A549 (cell line): ENCODE measurements around the gene TIGIT. TPM values are rescaled to one million over a fixed set of nuclear protein-coding genes. Genes with fewer than 3 reads are reported as not detected.
"Not testable (repeated sequence)": the region's sequence is repeated elsewhere in the genome, so short reads cannot be mapped to it uniquely, and the experiment has no call there.

Experiments
- ATAC-seq, 2 experiments: fragments of 200-7000 bp in 1 of 2; fragments of >200 bp in 1 of 2; cut with Nextera tagmentation in 1 of 2; cut with Tn5 transposase in 1 of 2; 3 replicates each; pipeline versions ENCODE4 v1.8.0 to v1.9.1; 2018 to 2020; ENCODE audit warnings: mild to moderate bottlenecking in 1 of 2, moderate library complexity in 1 of 2
- CTCF ChIA-PET: fragments of 300-600 bp; sonication (Branson Sonifier 250); formaldehyde crosslinking; extraction: SDS; loops from one replicate; lab custom pipeline; 2021; ENCODE audit warnings: antibody characterized with exemption, inconsistent platforms; lab: Yijun Ruan, JAX
- POLR2A ChIA-PET: fragments of 350-600 bp; formaldehyde crosslinking; extraction: SDS; loops from one replicate; lab custom pipeline; 2021; ENCODE audit warnings: antibody characterized with exemption, inconsistent platforms; lab: Yijun Ruan, JAX
- DNase-seq, 2 experiments: peaks; one replicate each; pipeline versions ENCODE4 v3.0.0 to v3.0.0-alpha.2; 2011 to 2016; ENCODE audit warnings: low read depth in 1 of 2, low spot score in 1 of 2
- FAIRE-seq: peaks from 2 replicates; lab custom pipeline; 2011; peaks lifted over from hg19 to GRCh38; lab: Jason Lieb, UNC
- H3K27ac ChIP-seq, 2 experiments: fragments of >200 bp; sonication (Bioruptor Twin); formaldehyde crosslinking; 3 replicates each; pipeline ENCODE4 v1.5.1; 2016 to 2017
- H3K4me1 ChIP-seq: fragments of >200 bp; sonication (Bioruptor Twin); formaldehyde crosslinking; 3 replicates; pipeline ENCODE4 v1.6.1; 2016
- H3K4me2 ChIP-seq: fragments of >200 bp; sonication (Bioruptor Twin); formaldehyde crosslinking; 3 replicates; pipeline ENCODE4 v1.6.1; 2016
- H3K4me3 ChIP-seq: fragments of >200 bp; sonication (Bioruptor Twin); formaldehyde crosslinking; 3 replicates; pipeline ENCODE4 v1.5.1; 2016
- H3K9me3 ChIP-seq: fragments of >200 bp; sonication (Bioruptor Twin); formaldehyde crosslinking; 3 replicates; pipeline ENCODE4 v1.6.1; 2016
- ATOH8 ChIP-seq: fragments of 250-450 bp; sonication (Bioruptor Pico); IDR thresholded peaks from 2 replicates; pipeline ENCODE4 v1.5.0; 2020; ENCODE audit warnings: low read depth, mild to moderate bottlenecking, moderate library complexity
- BHLHE40 ChIP-seq: IDR thresholded peaks from 2 replicates; pipeline ENCODE4 v1.6.1; 2012; ENCODE audit warnings: low read depth, low read length, inconsistent platforms
- CBX8 ChIP-seq: fragments of 200-600 bp; sonication (generic); IDR thresholded peaks from 2 replicates; pipeline ENCODE4 v1.6.1; 2016
- CEBPB ChIP-seq, 2 experiments: fragments of >200 bp in 1 of 2; sonication (Bioruptor Twin) in 1 of 2; formaldehyde crosslinking in 1 of 2; IDR thresholded peaks; 2 replicates each; pipeline ENCODE4 v1.6.1; 2012 to 2016
- CHD2 ChIP-seq: fragments of 150-350 bp; IDR thresholded peaks from 2 replicates; pipeline ENCODE4 v1.6.1; 2014; ENCODE audit warnings: low read length; ENCODE audit not compliant: partially characterized antibody
- EHF ChIP-seq: fragments of 250-450 bp; sonication (Bioruptor Pico); IDR thresholded peaks from 2 replicates; pipeline ENCODE4 v1.5.0; 2020; ENCODE audit warnings: mild to moderate bottlenecking
- FOSB ChIP-seq: fragments of 250-450 bp; sonication (Bioruptor Pico); IDR thresholded peaks from 2 replicates; pipeline ENCODE4 v1.5.0; 2020; ENCODE audit warnings: mild to moderate bottlenecking, moderate library complexity
- FOSL2 ChIP-seq, 2 experiments: fragments of 450-650 bp in 1 of 2; fragments of >200 bp in 1 of 2; sonication (Bioruptor Twin) in 1 of 2; formaldehyde crosslinking; IDR thresholded peaks; 2 replicates each; pipeline versions ENCODE4 v1.5.0 to v1.6.1; 2016 to 2020; ENCODE audit warnings: mild to moderate bottlenecking in 1 of 2, moderate library complexity in 1 of 2
- FOXS1 ChIP-seq: fragments of 250-450 bp; sonication (Bioruptor Pico); IDR thresholded peaks from 2 replicates; pipeline ENCODE4 v1.5.0; 2020; ENCODE audit warnings: mild to moderate bottlenecking, moderate library complexity
- HOXA7 ChIP-seq: fragments of 250-450 bp; sonication (Bioruptor Pico); IDR thresholded peaks from 2 replicates; pipeline ENCODE4 v1.5.0; 2020; ENCODE audit warnings: mild to moderate bottlenecking, moderate library complexity
- HOXB5 ChIP-seq: fragments of 250-450 bp; sonication (Bioruptor Pico); IDR thresholded peaks from 2 replicates; pipeline ENCODE4 v1.5.0; 2020; ENCODE audit warnings: mild to moderate bottlenecking, moderate library complexity
- JUNB ChIP-seq: fragments of >200 bp; sonication (Bioruptor Twin); formaldehyde crosslinking; IDR thresholded peaks from 2 replicates; pipeline ENCODE4 v1.6.1; 2016
- KDM5A ChIP-seq: fragments of 200-600 bp; sonication (generic); IDR thresholded peaks from 2 replicates; pipeline ENCODE4 v1.6.1; 2016; ENCODE audit warnings: antibody characterized with exemption, mild to moderate bottlenecking
- MAFK ChIP-seq: fragments of 450-650 bp; IDR thresholded peaks from 2 replicates; pipeline ENCODE4 v1.6.1; 2014; ENCODE audit not compliant: partially characterized antibody
- MAX ChIP-seq: IDR thresholded peaks from 2 replicates; pipeline ENCODE4 v1.6.1; 2012
- MYC ChIP-seq: IDR thresholded peaks from 2 replicates; pipeline ENCODE4 v1.6.1; 2012; ENCODE audit warnings: mild to moderate bottlenecking, inconsistent platforms, low read length, improper control_type of control experiment, borderline replicate concordance
- NFE2L2 ChIP-seq: fragments of 150-350 bp; conservative IDR thresholded peaks from 2 replicates; pipeline ENCODE4 v1.6.1; 2014; ENCODE audit warnings: low read length
- NPAS2 ChIP-seq: fragments of 250-450 bp; sonication (Bioruptor Pico); IDR thresholded peaks from 2 replicates; pipeline ENCODE4 v1.8.0; 2022; ENCODE audit warnings: mild to moderate bottlenecking, moderate library complexity, borderline replicate concordance
- NR3C1 ChIP-seq: fragments of >200 bp; sonication (Bioruptor Twin); formaldehyde crosslinking; IDR thresholded peaks from 3 replicates; pipeline ENCODE4 v1.6.1; 2017
- RAD21 ChIP-seq, 2 experiments: fragments of >200 bp in 1 of 2; sonication (Bioruptor Twin) in 1 of 2; formaldehyde crosslinking in 1 of 2; IDR thresholded peaks in 1 of 2; conservative IDR thresholded peaks in 1 of 2; 2 replicates in 1 of 2; 3 replicates in 1 of 2; pipeline ENCODE4 v1.6.1; 2012 to 2018; ENCODE audit warnings: inconsistent platforms in 1 of 2
- RCOR1 ChIP-seq: fragments of 150-350 bp; IDR thresholded peaks from 2 replicates; pipeline ENCODE4 v1.6.1; 2014; ENCODE audit warnings: antibody characterized with exemption, low read length, low read depth
- RNF2 ChIP-seq: fragments of 200-600 bp; sonication (generic); IDR thresholded peaks from 2 replicates; pipeline ENCODE4 v1.6.1; 2016; ENCODE audit warnings: low read depth, mild to moderate bottlenecking, antibody characterized with exemption, moderate library complexity, borderline replicate concordance
- ZC3H11A ChIP-seq: fragments of 450-650 bp; IDR thresholded peaks from 2 replicates; pipeline ENCODE4 v1.6.1; 2014; ENCODE audit warnings: antibody characterized with exemption, mild to moderate bottlenecking
- ZFP36 ChIP-seq: fragments of 450-650 bp; IDR thresholded peaks from 2 replicates; pipeline ENCODE4 v1.6.1; 2014; ENCODE audit warnings: borderline replicate concordance; ENCODE audit not compliant: partially characterized antibody
- ZNF302 ChIP-seq: fragments of 250-450 bp; sonication (Bioruptor Pico); IDR thresholded peaks from 2 replicates; pipeline ENCODE4 v1.9.0; 2021; ENCODE audit warnings: inconsistent platforms, mild to moderate bottlenecking, moderate library complexity
- WGBS: methylation state at CpG from one replicate; pipeline ENCODE4 v1.1.6; 2017; ENCODE audit errors: missing lambda C conversion rate; 5-methylcytosine and 5-hydroxymethylcytosine counted together
- polyA plus RNA-seq, 4 experiments: library from polyadenylated mRNA; depleted of rRNA in 3 of 4; stranded (reverse); fragments of >200 nt; fragmentation: RNase III in 1 of 4; extraction: RNeasy Plus Mini Kit Qiagen cat#74134 plus additional on column Dnase treatment in 1 of 4; gene quantifications; 2 replicates in 3 of 4; 3 replicates in 1 of 4; pipeline ENCODE4 v1.2.3, GENCODE V29; 2011 to 2017
- TF ChIP-seq, protein P1 (sequence below): IDR thresholded peaks from 2 replicates; pipeline ENCODE4 v1.6.1; 2012

TIGIT gene
- polyA plus RNA-seq, 2 of the 4 experiments (the other 2 are of a cell fraction): not detected

- CTCF ChIA-PET: no interaction called here
- no peak overlapping the region for H3K4me2 ChIP-seq
Measured at GRCh38 chr3:114270019-114270418, 23.8 kb upstream of the TIGIT start.

GRCh38 chr3:114272271-114272670 lies 21.6 kb upstream of the TIGIT start:
- no peak overlapping the region for H3K4me3 ChIP-seq
- H3K27ac ChIP-seq: no peak overlapping the region
- 4% methylated on average over 1 of the region's 1 CpG for WGBS
- TF ChIP-seq NPAS2: no peak
- no peak for TF ChIP-seq ATOH8 (CRISPR knock-in tag)
- TF ChIP-seq, protein P1, sequence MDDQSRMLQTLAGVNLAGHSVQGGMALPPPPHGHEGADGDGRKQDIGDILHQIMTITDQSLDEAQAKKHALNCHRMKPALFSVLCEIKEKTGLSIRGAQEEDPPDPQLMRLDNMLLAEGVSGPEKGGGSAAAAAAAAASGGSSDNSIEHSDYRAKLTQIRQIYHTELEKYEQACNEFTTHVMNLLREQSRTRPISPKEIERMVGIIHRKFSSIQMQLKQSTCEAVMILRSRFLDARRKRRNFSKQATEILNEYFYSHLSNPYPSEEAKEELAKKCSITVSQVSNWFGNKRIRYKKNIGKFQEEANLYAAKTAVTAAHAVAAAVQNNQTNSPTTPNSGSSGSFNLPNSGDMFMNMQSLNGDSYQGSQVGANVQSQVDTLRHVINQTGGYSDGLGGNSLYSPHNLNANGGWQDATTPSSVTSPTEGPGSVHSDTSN: no peak
- TF ChIP-seq ZC3H11A: no peak
- TF ChIP-seq HOXA7: no peak
- no peak for TF ChIP-seq HOXB5 (CRISPR knock-in tag)
- no peak for TF ChIP-seq FOSB (CRISPR knock-in tag)
- no peak for TF ChIP-seq CHD2
- TF ChIP-seq KDM5A: no peak
- no peak for TF ChIP-seq MYC
- TF ChIP-seq ZFP36: no peak
- TF ChIP-seq RAD21 (conservative IDR thresholded peaks at IDR 0.05 in 1 of 2, IDR thresholded peaks at IDR 0.05 in 1 of 2): no peak
- no peak for TF ChIP-seq FOXS1
- TF ChIP-seq FOSL2 (IDR thresholded peaks at IDR 0.05): no peak
- TF ChIP-seq FOSL2 (CRISPR knock-in tag; IDR thresholded peaks at IDR 0.05): no peak
- no peak for TF ChIP-seq RNF2
- TF ChIP-seq ZNF302 (CRISPR knock-in tag): no peak
- TF ChIP-seq CEBPB (IDR thresholded peaks at IDR 0.05): no peak
- no peak for FAIRE-seq
- ChIA-PET CTCF (no interaction called here), POLR2A (no interaction called here)
- H3K4me2 ChIP-seq: no peak overlapping the region
- no peak for DNase-seq
- peaks cover 25% of the 10 kb centered on the region for H3K9me3 ChIP-seq
- H3K4me1 ChIP-seq: peaks cover 6% of the 10 kb centered on the region; the same call in 1 of the 3 replicates
- no peak for ATAC-seq

More at GRCh38 chr3:114270019-114270418, 23.8 kb upstream of the TIGIT start:
- H3K4me3 ChIP-seq: no peak overlapping the region
- POLR2A ChIA-PET: no interaction called here
- no peak for TF ChIP-seq HOXA7
- no peak for TF ChIP-seq BHLHE40
- TF ChIP-seq JUNB: no peak
- no peak for TF ChIP-seq CEBPB (IDR thresholded peaks at IDR 0.05)
- TF ChIP-seq CHD2: no peak
- no peak for TF ChIP-seq MAX
- no peak for TF ChIP-seq EHF (CRISPR knock-in tag)
- no peak for TF ChIP-seq HOXB5 (CRISPR knock-in tag)
- TF ChIP-seq RNF2: no peak
- no peak for TF ChIP-seq NR3C1
- FAIRE-seq (no peak), ATAC-seq (no peak), DNase-seq (no peak)
- peaks cover 16% of the 10 kb centered on the region for H3K9me3 ChIP-seq
- peaks cover 4% of the 10 kb centered on the region; the same call in 1 of the 3 replicates for H3K4me1 ChIP-seq
- H3K27ac ChIP-seq: no peak overlapping the region
- 39% methylated on average over 2 of the region's 2 CpGs for WGBS

DNA sequence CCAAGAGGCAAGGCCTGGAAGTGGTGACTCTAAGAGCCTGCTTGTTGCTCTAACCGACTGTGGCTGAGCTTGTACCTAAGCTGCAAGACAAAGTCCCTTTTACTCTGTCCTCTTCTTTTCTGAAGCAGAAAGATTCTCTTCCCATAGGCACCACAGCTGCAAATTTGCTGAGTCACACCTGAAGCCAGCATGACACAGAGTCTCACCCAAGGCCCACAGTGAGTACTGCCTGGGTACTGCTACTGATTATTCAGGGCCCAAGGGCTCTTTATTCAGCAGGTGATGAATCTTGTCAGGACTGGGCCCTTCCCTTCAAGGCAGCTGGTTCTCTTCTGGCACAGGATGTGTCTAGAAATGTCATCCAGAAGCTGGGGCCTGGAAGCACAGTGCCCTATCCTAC lies 18.9 kb upstream of the TIGIT start:
- Histone ChIP-seq H3K9me3 (peaks cover 12% of the 10 kb centered on the region; the same call in 2 of the 3 replicates), H3K4me3 (no peak overlapping the region), H3K27ac (peak overlapping the region; percentile 59 to 76), H3K4me1 (peaks cover 6% of the 10 kb centered on the region; the same call in 1 of the 3 replicates), H3K4me2 (no peak overlapping the region)
- DNase-seq (peak in 1 of 2 experiments; percentile 33), FAIRE-seq (no peak), ATAC-seq (no peak)
- ChIA-PET CTCF (no interaction called here), POLR2A (no interaction called here)
- WGBS: 89% methylated on average over 1 of the region's 1 CpG
- peak; percentile 90 for TF ChIP-seq NFE2L2
- TF ChIP-seq MAFK: peak; percentile 93
- TF ChIP-seq RCOR1: no peak
- TF ChIP-seq CBX8: no peak

GRCh38 chr3:114276856-114277255 lies 17.0 kb upstream of the TIGIT start:
- 89% methylated on average over 8 of the region's 26 CpGs for WGBS
- H3K4me1 ChIP-seq, POLR2A ChIA-PET, FAIRE-seq, H3K4me2 ChIP-seq, H3K27ac ChIP-seq, H3K4me3 ChIP-seq, CTCF ChIA-PET, DNase-seq, ATAC-seq: not testable (repeated sequence)
- peaks cover 12% of the 10 kb centered on the region; the same call in 2 of the 3 replicates for H3K9me3 ChIP-seq
